Left ventricle myocardium inferior (tissue), 1 donor: ENCODE data around the gene SGIP1. TPM values are rescaled to one million over a fixed set of nuclear protein-coding genes. Genes with fewer than 3 reads are reported as not detected.

Source experiments
- DNase-seq: peaks from one replicate; pipeline ENCODE4 v3.0.0-alpha.2; 2020
- H3K27ac ChIP-seq: fragments of 200-600 bp; replicated peaks from 2 replicates; pipeline ENCODE4 v1.8.0; 2021
- H3K27me3 ChIP-seq: fragments of 200-600 bp; 2 replicates; pipeline ENCODE4 v1.8.0; 2021; ENCODE audit warnings: low read depth
- H3K36me3 ChIP-seq: fragments of 200-600 bp; 2 replicates; pipeline ENCODE4 v1.8.0; 2021
- H3K4me1 ChIP-seq: fragments of 200-600 bp; 2 replicates; pipeline ENCODE4 v1.8.0; 2021
- H3K4me3 ChIP-seq: fragments of 200-600 bp; 2 replicates; pipeline ENCODE4 v1.8.0; 2021; ENCODE audit warnings: mild to moderate bottlenecking, moderate library complexity
- H3K9me3 ChIP-seq: fragments of 200-600 bp; replicated peaks from 2 replicates; pipeline ENCODE4 v1.8.0; 2021
- CTCF ChIP-seq: fragments of 200-600 bp; IDR thresholded peaks from 2 replicates; pipeline ENCODE4 v1.8.0; 2021; ENCODE audit warnings: antibody characterized with exemption, mild to moderate bottlenecking, borderline replicate concordance
- intact Hi-C: fragments of 100-400 bp; cut with micrococcal nuclease; formaldehyde crosslinking; loops from one replicate; pipeline ENCODE4 v1.11.0; 2022
- long read RNA-seq: library from polyadenylated mRNA; unstranded; transcript quantifications from one replicate; pipeline ENCODE4 v2.0.0, GENCODE V29; 2021
- total RNA-seq: library from RNA; stranded (reverse); fragmentation: NEBNext Ultra II Directional; extraction: Animal tissue kit (Norgen Biotek cat#: 25700); gene quantifications from one replicate; pipeline ENCODE4 v1.2.1, GENCODE V29; 2021
- donor health status: DM: no; HTN: yes; CAD: no; lungs with severe emphysema.

Gene SGIP1
- 9.0 TPM for total RNA-seq
- long read RNA-seq, partial matches to known transcripts = 3 of 6 reads
- long read RNA-seq, other reads (novel, unspliced or antisense) = 3 of 6 reads

GRCh38 chr1:66533804-66534740 lies at the start of gene SGIP1:
Gene SGIP1 (plus strand): TSS chr1:66534153. CDS start chr1:66534359, 206 bp downstream.
- no peak for TF ChIP-seq CTCF
- peak within 1 kb of the TSS; percentile 83 for H3K27ac ChIP-seq
- no peaks in the 10 kb centered on the region for H3K9me3 ChIP-seq
- peak; percentile 59 for DNase-seq
- no peaks in the 10 kb centered on the region for H3K27me3 ChIP-seq
- H3K4me3 ChIP-seq = peak within 1 kb of the TSS; percentile 70
- intact Hi-C loops = no loop called here
- no peaks in the 10 kb centered on the region for H3K36me3 ChIP-seq
- H3K4me1 ChIP-seq = peaks cover 28% of the 10 kb centered on the region

GRCh38 chr1:66489151-66489550 lies 44.8 kb upstream of the SGIP1 start:
- H3K4me3 ChIP-seq = no peak overlapping the region
- no peaks in the 10 kb centered on the region for H3K27me3 ChIP-seq
- no peak for TF ChIP-seq CTCF
- H3K9me3 ChIP-seq = no peaks in the 10 kb centered on the region
- intact Hi-C loops = no loop called here
- peaks cover 17% of the 10 kb centered on the region for H3K4me1 ChIP-seq
- H3K36me3 ChIP-seq = no peaks in the 10 kb centered on the region
- H3K27ac ChIP-seq = no peak overlapping the region
- DNase-seq = no peak

- H3K27me3 ChIP-seq = no peaks in the 10 kb centered on the region
- peak overlapping the region; percentile 9 for H3K27ac ChIP-seq
- intact Hi-C loops = no loop called here
- H3K36me3 ChIP-seq = no peaks in the 10 kb centered on the region
- H3K4me3 ChIP-seq = no peak overlapping the region
- no peak for DNase-seq
- no peaks in the 10 kb centered on the region for H3K9me3 ChIP-seq
- peaks cover 17% of the 10 kb centered on the region for H3K4me1 ChIP-seq
- TF ChIP-seq CTCF = no peak
Observed at GRCh38 chr1:66489972-66490601, 43.9 kb upstream of the SGIP1 start.

- intact Hi-C loops = no loop called here
- Histone ChIP-seq H3K4me1 (peaks cover 17% of the 10 kb centered on the region), H3K9me3 (no peaks in the 10 kb centered on the region), H3K4me3 (no peak overlapping the region), H3K27me3 (no peaks in the 10 kb centered on the region), H3K36me3 (no peaks in the 10 kb centered on the region), H3K27ac (peak overlapping the region; percentile 9)
- no peak for TF ChIP-seq CTCF
- DNase-seq = no peak
Observed at GRCh38 chr1:66490816-66491215, 43.1 kb upstream of the SGIP1 start.

- TF ChIP-seq CTCF = no peak
- no peaks in the 10 kb centered on the region for H3K9me3 ChIP-seq
- no peak for DNase-seq
- intact Hi-C loops = no loop called here
- H3K27me3 ChIP-seq = no peaks in the 10 kb centered on the region
- no peak overlapping the region for H3K4me3 ChIP-seq
- peaks cover 17% of the 10 kb centered on the region for H3K4me1 ChIP-seq
- H3K36me3 ChIP-seq = no peaks in the 10 kb centered on the region
- H3K27ac ChIP-seq = no peak overlapping the region
Observed at GRCh38 chr1:66492424-66492823, 41.5 kb upstream of the SGIP1 start.
